ENCODE results near the gene ELOF1.
"Not testable (repeated sequence)": the region's sequence is repeated elsewhere in the genome, so short reads cannot be mapped to it uniquely, and the experiment has no call there.

- TF ChIP-seq MAZ (IDR thresholded peaks at IDR 0.05; ENCODE audit: borderline replicate concordance, low read depth, low read length); RCOR1 (IDR thresholded peaks at IDR 0.05; ENCODE audit: insufficient replicate concordance, low read length); POLR2A (IDR thresholded peaks at IDR 0.05; ENCODE audit: low read depth, low read length); BHLHE40 (IDR thresholded peaks at IDR 0.05; ENCODE audit: low read depth, low read length): not testable (repeated sequence)
- TF ChIP-seq, protein P1, sequence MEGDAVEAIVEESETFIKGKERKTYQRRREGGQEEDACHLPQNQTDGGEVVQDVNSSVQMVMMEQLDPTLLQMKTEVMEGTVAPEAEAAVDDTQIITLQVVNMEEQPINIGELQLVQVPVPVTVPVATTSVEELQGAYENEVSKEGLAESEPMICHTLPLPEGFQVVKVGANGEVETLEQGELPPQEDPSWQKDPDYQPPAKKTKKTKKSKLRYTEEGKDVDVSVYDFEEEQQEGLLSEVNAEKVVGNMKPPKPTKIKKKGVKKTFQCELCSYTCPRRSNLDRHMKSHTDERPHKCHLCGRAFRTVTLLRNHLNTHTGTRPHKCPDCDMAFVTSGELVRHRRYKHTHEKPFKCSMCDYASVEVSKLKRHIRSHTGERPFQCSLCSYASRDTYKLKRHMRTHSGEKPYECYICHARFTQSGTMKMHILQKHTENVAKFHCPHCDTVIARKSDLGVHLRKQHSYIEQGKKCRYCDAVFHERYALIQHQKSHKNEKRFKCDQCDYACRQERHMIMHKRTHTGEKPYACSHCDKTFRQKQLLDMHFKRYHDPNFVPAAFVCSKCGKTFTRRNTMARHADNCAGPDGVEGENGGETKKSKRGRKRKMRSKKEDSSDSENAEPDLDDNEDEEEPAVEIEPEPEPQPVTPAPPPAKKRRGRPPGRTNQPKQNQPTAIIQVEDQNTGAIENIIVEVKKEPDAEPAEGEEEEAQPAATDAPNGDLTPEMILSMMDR (conservative IDR thresholded peaks at IDR 0.05; ENCODE audit: low read depth, low read length), result not testable (repeated sequence)
- TF ChIP-seq, protein P2, sequence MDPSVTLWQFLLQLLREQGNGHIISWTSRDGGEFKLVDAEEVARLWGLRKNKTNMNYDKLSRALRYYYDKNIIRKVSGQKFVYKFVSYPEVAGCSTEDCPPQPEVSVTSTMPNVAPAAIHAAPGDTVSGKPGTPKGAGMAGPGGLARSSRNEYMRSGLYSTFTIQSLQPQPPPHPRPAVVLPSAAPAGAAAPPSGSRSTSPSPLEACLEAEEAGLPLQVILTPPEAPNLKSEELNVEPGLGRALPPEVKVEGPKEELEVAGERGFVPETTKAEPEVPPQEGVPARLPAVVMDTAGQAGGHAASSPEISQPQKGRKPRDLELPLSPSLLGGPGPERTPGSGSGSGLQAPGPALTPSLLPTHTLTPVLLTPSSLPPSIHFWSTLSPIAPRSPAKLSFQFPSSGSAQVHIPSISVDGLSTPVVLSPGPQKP (IDR thresholded peaks at IDR 0.05; ENCODE audit: borderline replicate concordance, low read depth, low read length), result not testable (repeated sequence)
Observed at GRCh38 chr19:11573763-11574162, 14.7 kb upstream of the ELOF1 start.
